SH-SY5Y (cell line): ENCODE results near the gene TBC1D22A.

Experiments
- GATA2 ChIP-seq: IDR thresholded peaks from 2 replicates; pipeline ENCODE4 v1.6.1; 2011; ENCODE audit warnings: mild to moderate bottlenecking, low read depth, low read length
- GATA3 ChIP-seq: IDR thresholded peaks from 2 replicates; pipeline ENCODE4 v1.6.1; 2011; ENCODE audit warnings: low read depth, mild to moderate bottlenecking, low read length, moderate library complexity

- TF ChIP-seq GATA2, result no peak
- TF ChIP-seq GATA3, result no peak
These were observed 4.2 kb downstream of the TBC1D22A start for GRCh38 chr22:46766611-46767010.
